Caco-2 (cell line): ENCODE measurements around the gene MOV10. TPM values are rescaled to one million over a fixed set of nuclear protein-coding genes. Genes with fewer than 3 reads are reported as not detected.
"Not testable (repeated sequence)": the region's sequence is repeated elsewhere in the genome, so short reads cannot be mapped to it uniquely, and the experiment has no call there.

Experiments used
- BruUV-seq: library from RNA; stranded (reverse); fragments of 400-500 nt; replicated peaks from 2 replicates; lab custom pipeline; 2021; lab: Mats Ljungman, UMichigan
- CTCF ChIA-PET: fragments of 300-600 bp; sonication (Branson Sonifier 250); formaldehyde crosslinking; loops from one replicate; lab custom pipeline; 2022; ENCODE audit warnings: antibody characterized with exemption; lab: Charles Lee
- POLR2A ChIA-PET: fragments of 300-600 bp; sonication (Branson Sonifier 250); formaldehyde crosslinking; loops from one replicate; lab custom pipeline; 2022; ENCODE audit warnings: antibody characterized with exemption; lab: Charles Lee
- DNase-seq, 2 experiments: peaks; one replicate each; pipeline versions ENCODE4 v3.0.0 to v3.0.0-alpha.2; 2020 to 2022
- H3K27me3 ChIP-seq: replicated peaks from 2 replicates; pipeline ENCODE4 v1.6.0; 2011; ENCODE audit warnings: low read length; ENCODE audit not compliant: control insufficient read depth, insufficient read depth
- H3K36me3 ChIP-seq: 2 replicates; pipeline ENCODE4 v1.5.1; 2011; ENCODE audit warnings: low read length; ENCODE audit not compliant: control insufficient read depth, insufficient read depth
- H3K4me1 ChIP-seq: fragments of 250-450 bp; sonication (Bioruptor Pico); 2 replicates; pipeline ENCODE4 v1.5.1; 2020; ENCODE audit warnings: mild to moderate bottlenecking
- H3K4me3 ChIP-seq: 2 replicates; pipeline ENCODE4 v1.5.1; 2011; ENCODE audit warnings: low read depth, mild to moderate bottlenecking, control low read depth, low read length
- H3K9me3 ChIP-seq: fragments of 250-450 bp; sonication (Bioruptor Pico); 2 replicates; pipeline ENCODE4 v1.5.1; 2020; ENCODE audit warnings: mild to moderate bottlenecking, moderate library complexity
- H3K27ac Mint-ChIP-seq: one replicate; pipeline ENCODE4 v1.8.0; 2022; ENCODE audit warnings: mixed read lengths; ENCODE audit not compliant: unreplicated experiment
- H3K27me3 Mint-ChIP-seq: one replicate; pipeline ENCODE4 v1.8.0; 2022; ENCODE audit warnings: mixed read lengths; ENCODE audit not compliant: insufficient read depth, unreplicated experiment
- H3K36me3 Mint-ChIP-seq: one replicate; pipeline ENCODE4 v1.8.0; 2022; ENCODE audit warnings: mild to moderate bottlenecking, mixed read lengths; ENCODE audit not compliant: insufficient read depth, unreplicated experiment
- H3K4me1 Mint-ChIP-seq: one replicate; pipeline ENCODE4 v1.8.0; 2022; ENCODE audit warnings: low read depth, mixed read lengths; ENCODE audit not compliant: unreplicated experiment
- H3K4me3 Mint-ChIP-seq: one replicate; pipeline ENCODE4 v1.8.0; 2022; ENCODE audit warnings: mild to moderate bottlenecking, moderate library complexity, mixed read lengths; ENCODE audit not compliant: unreplicated experiment
- H3K9me3 Mint-ChIP-seq: one replicate; pipeline ENCODE4 v1.8.0; 2022; ENCODE audit warnings: mixed read lengths; ENCODE audit not compliant: unreplicated experiment
- intact Hi-C: fragments of 100-400 bp; cut with micrococcal nuclease; formaldehyde crosslinking; loops from one replicate; pipeline ENCODE4 v1.10.0; 2022; ENCODE audit not compliant: unreplicated experiment
- total RNA-seq: library from RNA; stranded (reverse); gene quantifications from 2 replicates; pipeline ENCODE4 v1.2.3, GENCODE V29; 2022
- TF ChIP-seq, protein P1 (sequence below), 2 experiments: fragments of 200-600 bp in 1 of 2; IDR thresholded peaks; 1 replicate in 1 of 2; 2 replicates in 1 of 2; pipeline versions ENCODE4 v1.5.1 to v1.8.0; 2011 to 2022; ENCODE audit warnings: antibody characterized with exemption in 1 of 2, control low read depth in 1 of 2, inconsistent platforms in 1 of 2, low read depth in 1 of 2, low read length in 1 of 2, mild to moderate bottlenecking in 1 of 2, moderate library complexity in 1 of 2; ENCODE audit not compliant: insufficient read depth in 1 of 2, severe bottlenecking in 1 of 2, unreplicated experiment in 1 of 2

The MOV10 gene
- total RNA-seq, 1 experiment from 2014 or later: 102 TPM

DNA sequence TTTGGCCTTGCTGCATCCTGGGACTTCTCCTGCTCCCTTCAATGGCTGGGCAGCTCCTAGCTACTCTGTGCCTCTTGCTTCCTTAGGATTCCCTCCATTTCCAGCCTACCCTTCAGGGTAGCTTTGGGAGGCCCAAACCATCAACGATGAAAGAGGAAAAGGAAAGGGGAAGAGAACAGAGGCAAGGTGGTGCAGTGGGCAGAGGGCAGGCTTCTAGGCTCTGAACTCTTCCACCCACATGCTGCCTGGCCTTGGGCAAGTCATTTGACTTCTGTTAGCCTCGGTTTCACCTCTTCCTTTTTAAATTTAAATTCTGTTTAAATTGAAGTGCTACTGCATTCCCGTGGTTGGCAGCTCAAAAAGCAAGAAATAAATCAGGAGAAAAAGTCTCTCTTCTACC is 46.3 kb downstream of the MOV10 start:
- TF ChIP-seq, protein P1, sequence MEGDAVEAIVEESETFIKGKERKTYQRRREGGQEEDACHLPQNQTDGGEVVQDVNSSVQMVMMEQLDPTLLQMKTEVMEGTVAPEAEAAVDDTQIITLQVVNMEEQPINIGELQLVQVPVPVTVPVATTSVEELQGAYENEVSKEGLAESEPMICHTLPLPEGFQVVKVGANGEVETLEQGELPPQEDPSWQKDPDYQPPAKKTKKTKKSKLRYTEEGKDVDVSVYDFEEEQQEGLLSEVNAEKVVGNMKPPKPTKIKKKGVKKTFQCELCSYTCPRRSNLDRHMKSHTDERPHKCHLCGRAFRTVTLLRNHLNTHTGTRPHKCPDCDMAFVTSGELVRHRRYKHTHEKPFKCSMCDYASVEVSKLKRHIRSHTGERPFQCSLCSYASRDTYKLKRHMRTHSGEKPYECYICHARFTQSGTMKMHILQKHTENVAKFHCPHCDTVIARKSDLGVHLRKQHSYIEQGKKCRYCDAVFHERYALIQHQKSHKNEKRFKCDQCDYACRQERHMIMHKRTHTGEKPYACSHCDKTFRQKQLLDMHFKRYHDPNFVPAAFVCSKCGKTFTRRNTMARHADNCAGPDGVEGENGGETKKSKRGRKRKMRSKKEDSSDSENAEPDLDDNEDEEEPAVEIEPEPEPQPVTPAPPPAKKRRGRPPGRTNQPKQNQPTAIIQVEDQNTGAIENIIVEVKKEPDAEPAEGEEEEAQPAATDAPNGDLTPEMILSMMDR (IDR thresholded peaks at IDR 0.05; ENCODE audit: insufficient read depth in 1 of 2, low read depth in 1 of 2, low read length in 1 of 2, severe bottlenecking in 1 of 2, unreplicated experiment in 1 of 2): no peak
- H3K9me3 Mint-ChIP-seq: no peaks in the 10 kb centered on the region
- H3K36me3 ChIP-seq: no peaks in the 10 kb centered on the region
- no peaks in the 10 kb centered on the region for H3K9me3 ChIP-seq
- no peak overlapping the region for H3K27ac Mint-ChIP-seq
- no TSS peak for BruUV-seq
- DNase-seq: no peak
- H3K4me3 ChIP-seq: no peak overlapping the region
- no peaks in the 10 kb centered on the region for H3K27me3 Mint-ChIP-seq
- H3K27me3 ChIP-seq: no peaks in the 10 kb centered on the region
- CTCF ChIA-PET: interaction anchor here (0.8 kb wide), 2 partner anchors 83 kb away, joined by 3 to 4 read pairs; no protein-coding TSS in a partner anchor
- H3K4me1 Mint-ChIP-seq: peaks cover 23% of the 10 kb centered on the region
- no peaks in the 10 kb centered on the region for H3K36me3 Mint-ChIP-seq
- intact Hi-C loops: no loop called here
- H3K4me3 Mint-ChIP-seq: no peak overlapping the region
- POLR2A ChIA-PET: no interaction called here
- peaks cover 16% of the 10 kb centered on the region; the same call in 1 of the 2 replicates for H3K4me1 ChIP-seq

DNA sequence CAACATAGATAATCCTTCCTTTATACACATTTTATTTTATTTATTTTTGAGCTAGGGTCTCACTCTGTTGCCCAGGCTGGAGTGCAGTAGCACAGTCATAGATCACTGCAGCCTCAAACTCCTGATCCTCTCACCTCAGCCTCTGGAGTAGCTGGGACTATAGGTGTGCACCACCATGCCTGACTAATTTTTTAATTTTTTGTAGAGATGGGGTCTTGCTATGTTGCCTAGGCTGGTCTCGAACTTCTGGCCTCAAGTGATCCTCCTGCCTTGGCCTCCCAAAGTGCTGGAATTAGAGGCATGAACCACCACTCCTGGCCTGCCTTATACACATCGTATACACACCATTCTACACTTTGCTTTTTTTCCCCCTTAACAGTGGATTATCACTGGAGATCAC is 46.8 kb downstream of the MOV10 start:
- H3K9me3 Mint-ChIP-seq, H3K27me3 Mint-ChIP-seq, H3K36me3 ChIP-seq, H3K9me3 ChIP-seq, BruUV-seq, H3K27ac Mint-ChIP-seq, POLR2A ChIA-PET, H3K36me3 Mint-ChIP-seq, DNase-seq, H3K4me3 ChIP-seq, intact Hi-C loops, H3K4me3 Mint-ChIP-seq, H3K27me3 ChIP-seq: not testable (repeated sequence)
- peaks cover 23% of the 10 kb centered on the region for H3K4me1 Mint-ChIP-seq
- CTCF ChIA-PET: interaction anchor here (0.8 kb wide), 1 partner anchor 83 kb away, joined by 4 read pairs; no protein-coding TSS in a partner anchor
- peaks cover 16% of the 10 kb centered on the region; the same call in 1 of the 2 replicates for H3K4me1 ChIP-seq

DNA sequence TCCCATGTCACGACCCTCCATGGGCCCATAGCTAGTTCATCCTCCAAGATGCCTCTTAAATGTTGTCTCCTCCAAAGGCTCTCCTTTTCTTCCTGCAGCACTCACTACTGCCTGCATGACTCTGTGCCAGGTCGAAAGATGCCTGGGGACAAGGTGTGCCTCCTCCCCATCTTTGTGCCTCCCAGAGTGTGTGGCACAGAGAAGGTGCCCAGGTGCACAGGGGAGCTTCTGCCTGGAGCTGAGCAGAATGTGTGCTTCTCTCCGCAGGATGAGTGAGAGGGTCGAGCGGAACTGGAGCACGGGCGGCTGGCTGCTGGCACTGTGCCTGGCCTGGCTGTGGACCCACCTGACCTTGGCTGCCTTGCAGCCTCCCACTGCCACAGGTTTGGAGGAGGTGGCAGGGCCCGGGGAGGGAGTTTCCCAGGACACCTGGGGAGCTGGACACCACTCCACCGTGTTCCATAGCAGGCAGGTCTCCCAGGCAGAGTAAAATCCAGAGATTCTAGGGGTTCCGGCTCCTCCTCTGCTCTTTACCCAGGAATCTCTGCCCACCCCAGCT is 47.6 kb downstream of the MOV10 start:
- POLR2A ChIA-PET: no interaction called here
- H3K4me3 Mint-ChIP-seq: no peak overlapping the region

More for the DNA sequence above, 47.6 kb downstream of the MOV10 start:
- no peaks in the 10 kb centered on the region for H3K36me3 ChIP-seq
- intact Hi-C loops: no loop called here
- no peaks in the 10 kb centered on the region for H3K9me3 Mint-ChIP-seq
- CTCF ChIA-PET: interaction anchor here (1.5 kb wide), 1 partner anchor 82 kb away, joined by 5 read pairs; no protein-coding TSS in a partner anchor
- no peak for DNase-seq
- no peaks in the 10 kb centered on the region for H3K27me3 Mint-ChIP-seq
- TF ChIP-seq, protein P1 (IDR thresholded peaks at IDR 0.05; ENCODE audit: insufficient read depth in 1 of 2, low read depth in 1 of 2, low read length in 1 of 2, severe bottlenecking in 1 of 2, unreplicated experiment in 1 of 2): no peak
- no peaks in the 10 kb centered on the region for H3K27me3 ChIP-seq
- H3K4me3 ChIP-seq: no peak overlapping the region
- no peaks in the 10 kb centered on the region for H3K36me3 Mint-ChIP-seq
- BruUV-seq: no TSS peak
- H3K9me3 ChIP-seq: no peaks in the 10 kb centered on the region
- peaks cover 19% of the 10 kb centered on the region for H3K4me1 Mint-ChIP-seq
- H3K27ac Mint-ChIP-seq: no peak overlapping the region
- peaks cover 11% of the 10 kb centered on the region; the same call in 1 of the 2 replicates for H3K4me1 ChIP-seq
